ENCODE data around the gene CCDC146.

Gene CCDC146

GRCh38 chr7:77288676-77289320 is 166.4 kb downstream of the CCDC146 start:
- Histone ChIP-seq H3K36me3 (ENCODE audit: control insufficient read depth, insufficient read depth, low read length) (no peaks in the 10 kb centered on the region), H3K4me3 (replicated peaks; ENCODE audit: low read depth, low read length) (no peak overlapping the region), H3K27me3 (replicated peaks; ENCODE audit: control insufficient read depth, insufficient read depth, low read length) (no peaks in the 10 kb centered on the region)
- no peak for TF ChIP-seq CTCF (IDR thresholded peaks at IDR 0.05; ENCODE audit: insufficient read depth, low read length, poor library complexity, severe bottlenecking)
- DNase-seq (ENCODE audit: extremely low read depth, insufficient read length) = no peak

GRCh38 chr7:77289387-77289786 is 167.0 kb downstream of the CCDC146 start:
- H3K36me3 ChIP-seq (ENCODE audit: control insufficient read depth, insufficient read depth, low read length) = no peaks in the 10 kb centered on the region
- no peak for DNase-seq (ENCODE audit: extremely low read depth, insufficient read length)
- TF ChIP-seq CTCF (IDR thresholded peaks at IDR 0.05; ENCODE audit: insufficient read depth, low read length, poor library complexity, severe bottlenecking) = no peak

GRCh38 chr7:77290425-77290824 is 168.0 kb downstream of the CCDC146 start:
- Histone ChIP-seq H3K4me3 (replicated peaks; ENCODE audit: low read depth, low read length) (no peak overlapping the region), H3K36me3 (ENCODE audit: control insufficient read depth, insufficient read depth, low read length) (no peaks in the 10 kb centered on the region), H3K27me3 (replicated peaks; ENCODE audit: control insufficient read depth, insufficient read depth, low read length) (no peaks in the 10 kb centered on the region)
- no peak for TF ChIP-seq CTCF (IDR thresholded peaks at IDR 0.05; ENCODE audit: insufficient read depth, low read length, poor library complexity, severe bottlenecking)
- no peak for DNase-seq (ENCODE audit: extremely low read depth, insufficient read length)

More at GRCh38 chr7:77289387-77289786, 167.0 kb downstream of the CCDC146 start:
- Histone ChIP-seq H3K27me3 (replicated peaks; ENCODE audit: control insufficient read depth, insufficient read depth, low read length) (no peaks in the 10 kb centered on the region), H3K4me3 (replicated peaks; ENCODE audit: low read depth, low read length) (no peak overlapping the region)

- no peaks in the 10 kb centered on the region for H3K27me3 ChIP-seq (replicated peaks; ENCODE audit: control insufficient read depth, insufficient read depth, low read length)
- H3K36me3 ChIP-seq (ENCODE audit: control insufficient read depth, insufficient read depth, low read length) = no peaks in the 10 kb centered on the region
- H3K4me3 ChIP-seq (replicated peaks; ENCODE audit: low read depth, low read length) = no peak overlapping the region
- no peak for DNase-seq (ENCODE audit: extremely low read depth, insufficient read length)
- TF ChIP-seq CTCF (IDR thresholded peaks at IDR 0.05; ENCODE audit: insufficient read depth, low read length, poor library complexity, severe bottlenecking) = peak; percentile 46
Measured at GRCh38 chr7:77293046-77293445, 170.6 kb downstream of the CCDC146 start.

GRCh38 chr7:77295549-77295948 is 173.1 kb downstream of the CCDC146 start:
- Histone ChIP-seq H3K4me3 (replicated peaks; ENCODE audit: low read depth, low read length) (no peak overlapping the region), H3K36me3 (ENCODE audit: control insufficient read depth, insufficient read depth, low read length) (no peaks in the 10 kb centered on the region), H3K27me3 (replicated peaks; ENCODE audit: control insufficient read depth, insufficient read depth, low read length) (no peaks in the 10 kb centered on the region)
- no peak for TF ChIP-seq CTCF (IDR thresholded peaks at IDR 0.05; ENCODE audit: insufficient read depth, low read length, poor library complexity, severe bottlenecking)
- DNase-seq (ENCODE audit: extremely low read depth, insufficient read length) = no peak

Measured in GM06990 (cell line).